PFSK-1 (cell line): ENCODE data around the gene MAP2.

ENCODE experiments used
- POLR2AphosphoS5 ChIP-seq: IDR thresholded peaks from 2 replicates; pipeline ENCODE4 v1.6.1; 2012; ENCODE audit warnings: low read depth, mild to moderate bottlenecking, control low read depth, low read length, moderate library complexity
- SIN3A ChIP-seq: IDR thresholded peaks from 2 replicates; pipeline ENCODE4 v1.6.1; 2012; ENCODE audit warnings: mild to moderate bottlenecking, low read length, moderate library complexity, borderline replicate concordance; ENCODE audit not compliant: insufficient read depth
- TAF1 ChIP-seq: IDR thresholded peaks from 2 replicates; pipeline ENCODE4 v1.6.1; 2012; ENCODE audit warnings: low read length, control low read depth, borderline replicate concordance; ENCODE audit not compliant: insufficient read depth

DNA sequence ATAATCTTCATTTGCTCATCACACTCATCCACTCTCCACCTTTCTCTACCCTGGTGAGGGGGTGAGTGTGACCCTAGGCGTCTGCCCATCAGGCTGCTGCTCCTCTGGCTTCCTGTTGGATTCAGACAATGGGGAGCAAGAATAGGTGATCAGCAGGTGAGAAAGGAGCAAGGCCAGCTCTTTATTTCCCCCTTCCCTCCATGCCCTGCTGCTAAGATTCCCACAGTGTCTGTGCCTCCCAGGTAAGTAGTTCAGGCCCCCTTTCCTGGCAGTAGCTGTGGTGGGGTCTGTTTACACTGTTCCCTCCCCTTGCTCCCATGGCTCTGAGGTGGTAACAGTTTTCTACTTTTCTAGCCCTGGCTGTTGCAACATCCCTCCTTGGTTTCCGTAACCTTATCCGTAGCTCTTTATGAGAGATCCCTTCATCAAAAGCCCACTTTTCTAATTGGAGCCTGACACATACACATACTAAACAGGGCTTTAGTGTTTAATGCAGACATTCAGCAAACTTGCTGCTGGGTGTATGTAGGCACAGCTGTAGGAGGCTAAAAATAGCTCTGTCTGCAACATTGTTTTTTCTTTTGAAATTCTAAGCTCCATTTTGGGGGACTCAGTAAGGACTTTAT, 27.5 kb downstream of the MAP2 start:
- TF ChIP-seq POLR2AphosphoS5 (no peak), SIN3A (no peak), TAF1 (no peak)
